Measurements from ENCODE around the gene HNRNPAB.

The HNRNPAB gene

DNA sequence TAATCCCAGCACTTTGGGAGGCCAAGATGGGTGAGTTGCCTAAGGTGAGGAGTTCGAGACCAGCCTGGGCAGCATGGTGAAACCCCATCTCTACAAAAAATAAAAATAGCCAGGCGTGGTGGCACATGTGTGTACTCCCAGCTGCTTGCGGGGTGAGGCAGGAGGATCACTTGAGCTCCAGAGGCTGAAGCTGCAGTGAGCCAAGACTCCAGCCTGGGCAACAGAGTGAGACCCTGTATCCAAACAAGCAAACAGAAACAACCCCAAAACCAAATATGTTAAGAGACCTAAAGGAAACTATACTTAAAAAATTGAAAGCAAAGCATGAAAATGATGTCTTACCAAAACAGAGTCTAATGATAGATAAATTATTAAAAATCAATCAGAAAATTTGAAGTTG, 12.4 kb downstream of the HNRNPAB start:
- TF ChIP-seq, protein P1, sequence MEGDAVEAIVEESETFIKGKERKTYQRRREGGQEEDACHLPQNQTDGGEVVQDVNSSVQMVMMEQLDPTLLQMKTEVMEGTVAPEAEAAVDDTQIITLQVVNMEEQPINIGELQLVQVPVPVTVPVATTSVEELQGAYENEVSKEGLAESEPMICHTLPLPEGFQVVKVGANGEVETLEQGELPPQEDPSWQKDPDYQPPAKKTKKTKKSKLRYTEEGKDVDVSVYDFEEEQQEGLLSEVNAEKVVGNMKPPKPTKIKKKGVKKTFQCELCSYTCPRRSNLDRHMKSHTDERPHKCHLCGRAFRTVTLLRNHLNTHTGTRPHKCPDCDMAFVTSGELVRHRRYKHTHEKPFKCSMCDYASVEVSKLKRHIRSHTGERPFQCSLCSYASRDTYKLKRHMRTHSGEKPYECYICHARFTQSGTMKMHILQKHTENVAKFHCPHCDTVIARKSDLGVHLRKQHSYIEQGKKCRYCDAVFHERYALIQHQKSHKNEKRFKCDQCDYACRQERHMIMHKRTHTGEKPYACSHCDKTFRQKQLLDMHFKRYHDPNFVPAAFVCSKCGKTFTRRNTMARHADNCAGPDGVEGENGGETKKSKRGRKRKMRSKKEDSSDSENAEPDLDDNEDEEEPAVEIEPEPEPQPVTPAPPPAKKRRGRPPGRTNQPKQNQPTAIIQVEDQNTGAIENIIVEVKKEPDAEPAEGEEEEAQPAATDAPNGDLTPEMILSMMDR (IDR thresholded peaks at IDR 0.05; ENCODE audit: borderline replicate concordance, insufficient read depth, low read depth, low read length), result no peak
- no peak overlapping the region for H3K4me3 ChIP-seq (ENCODE audit: low read depth, low read length)

DNA sequence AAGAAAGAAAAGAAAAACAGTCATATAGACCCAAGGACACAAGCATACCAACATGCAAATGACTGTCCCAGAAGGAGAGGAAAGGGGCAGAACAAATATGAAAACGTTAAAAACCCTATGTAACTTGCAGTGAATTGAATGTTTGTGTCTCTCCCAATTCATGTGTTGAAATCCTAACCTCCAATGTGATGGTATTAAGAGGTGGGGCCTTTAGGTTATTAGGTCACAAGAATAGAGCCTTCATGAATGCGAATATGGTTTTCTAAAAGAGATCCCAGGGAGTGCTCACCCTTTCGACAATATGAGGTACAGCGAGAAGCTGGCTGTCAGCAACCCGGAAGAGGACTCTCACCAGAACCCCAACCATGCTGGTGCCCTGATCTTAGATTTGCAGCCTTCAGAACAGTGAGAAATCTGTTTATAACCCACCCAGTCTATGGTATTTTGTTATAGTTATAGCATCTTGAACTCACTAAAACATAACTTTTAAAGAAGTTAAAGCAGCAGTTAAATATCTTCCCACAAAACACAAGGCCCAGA, 14.0 kb downstream of the HNRNPAB start:
- H3K4me3 ChIP-seq (ENCODE audit: low read depth, low read length), result no peak overlapping the region
- TF ChIP-seq, protein P1 (IDR thresholded peaks at IDR 0.05; ENCODE audit: borderline replicate concordance, insufficient read depth, low read depth, low read length), result no peak

DNA sequence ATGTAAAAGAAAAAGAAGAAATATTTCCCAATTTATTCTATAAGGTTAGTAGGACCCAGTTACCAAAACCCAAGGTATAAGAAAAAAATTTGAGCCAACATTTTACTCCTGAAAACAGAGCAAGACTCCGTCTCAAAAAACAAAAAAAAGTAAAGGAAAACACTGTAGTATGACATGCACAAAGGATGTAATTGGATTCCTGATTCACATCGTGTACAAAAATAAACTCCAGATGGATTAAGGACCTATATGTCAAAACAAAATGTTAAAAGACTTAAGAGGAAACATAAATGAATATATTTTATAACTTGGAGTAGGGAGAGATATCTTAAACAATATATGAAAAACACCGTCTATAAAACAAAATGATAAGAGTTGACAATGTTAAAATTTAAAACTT, 14.5 kb downstream of the HNRNPAB start:
- H3K4me3 ChIP-seq (ENCODE audit: low read depth, low read length), result no peak overlapping the region
- TF ChIP-seq, protein P1 (IDR thresholded peaks at IDR 0.05; ENCODE audit: borderline replicate concordance, insufficient read depth, low read depth, low read length), result no peak

DNA sequence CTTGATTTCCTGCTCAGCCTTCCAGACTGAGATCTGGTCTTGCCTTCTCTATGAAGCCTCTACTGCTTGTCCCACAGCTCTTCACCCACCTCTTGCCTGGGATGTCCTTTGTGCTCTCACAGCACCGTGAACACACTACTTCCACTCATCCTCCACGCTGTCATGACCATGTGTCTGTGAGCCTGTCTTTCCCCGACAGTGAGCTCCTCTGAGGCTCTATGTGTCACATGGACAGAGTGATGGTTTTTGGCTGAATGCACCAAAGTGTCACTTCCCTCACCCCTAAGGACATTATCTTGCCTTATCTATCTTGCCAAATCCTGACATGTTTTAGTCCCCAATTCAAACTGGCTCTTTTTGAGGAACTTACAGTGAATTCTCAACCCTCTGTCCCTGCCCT, 16.9 kb downstream of the HNRNPAB start:
- H3K4me3 ChIP-seq (ENCODE audit: low read depth, low read length), result no peak overlapping the region
- TF ChIP-seq, protein P1 (IDR thresholded peaks at IDR 0.05; ENCODE audit: borderline replicate concordance, insufficient read depth, low read depth, low read length), result no peak

DNA sequence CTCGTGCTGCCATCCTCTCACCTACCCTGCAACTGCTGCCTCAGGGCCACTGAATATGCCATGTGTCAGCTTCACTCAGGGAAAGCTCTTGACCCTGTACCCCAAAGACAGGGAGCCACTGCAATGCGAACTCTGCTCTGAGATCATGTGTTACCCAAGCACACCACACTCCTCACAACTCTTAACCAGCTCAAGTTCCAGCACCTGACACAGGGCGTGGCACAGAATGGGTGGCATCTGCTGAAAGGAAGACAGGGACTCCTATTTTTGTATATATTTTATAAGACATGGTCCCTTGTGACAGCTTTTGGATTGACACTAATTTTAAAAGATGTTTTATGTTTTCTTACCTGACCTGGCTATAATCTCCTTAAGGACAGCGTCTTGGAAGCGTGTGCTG, 17.5 kb downstream of the HNRNPAB start:
- TF ChIP-seq, protein P1 (IDR thresholded peaks at IDR 0.05; ENCODE audit: borderline replicate concordance, insufficient read depth, low read depth, low read length), result no peak
- H3K4me3 ChIP-seq (ENCODE audit: low read depth, low read length), result no peak overlapping the region

DNA sequence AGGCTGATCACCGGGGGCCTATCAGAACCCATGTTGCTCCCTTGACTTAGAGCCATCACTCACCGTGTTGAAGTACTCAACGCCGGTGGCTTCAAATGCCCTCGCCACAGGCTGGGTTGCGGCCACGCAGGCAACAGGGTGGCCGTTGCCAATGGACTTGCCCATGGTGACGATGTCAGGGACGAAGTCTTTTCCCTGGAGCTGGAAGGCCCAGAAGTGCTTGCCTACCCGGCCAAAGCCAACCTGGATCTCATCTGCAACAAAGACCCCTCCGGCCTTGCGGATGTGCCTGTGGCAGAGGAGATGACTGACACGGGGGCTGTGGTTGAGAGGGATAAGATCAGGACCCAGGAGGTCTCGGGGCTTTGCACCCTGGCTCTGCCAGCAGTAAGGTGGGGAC, 18.0 kb downstream of the HNRNPAB start:
- H3K4me3 ChIP-seq (ENCODE audit: low read depth, low read length), result no peak overlapping the region
- TF ChIP-seq, protein P1 (IDR thresholded peaks at IDR 0.05; ENCODE audit: borderline replicate concordance, insufficient read depth, low read depth, low read length), result no peak

DNA sequence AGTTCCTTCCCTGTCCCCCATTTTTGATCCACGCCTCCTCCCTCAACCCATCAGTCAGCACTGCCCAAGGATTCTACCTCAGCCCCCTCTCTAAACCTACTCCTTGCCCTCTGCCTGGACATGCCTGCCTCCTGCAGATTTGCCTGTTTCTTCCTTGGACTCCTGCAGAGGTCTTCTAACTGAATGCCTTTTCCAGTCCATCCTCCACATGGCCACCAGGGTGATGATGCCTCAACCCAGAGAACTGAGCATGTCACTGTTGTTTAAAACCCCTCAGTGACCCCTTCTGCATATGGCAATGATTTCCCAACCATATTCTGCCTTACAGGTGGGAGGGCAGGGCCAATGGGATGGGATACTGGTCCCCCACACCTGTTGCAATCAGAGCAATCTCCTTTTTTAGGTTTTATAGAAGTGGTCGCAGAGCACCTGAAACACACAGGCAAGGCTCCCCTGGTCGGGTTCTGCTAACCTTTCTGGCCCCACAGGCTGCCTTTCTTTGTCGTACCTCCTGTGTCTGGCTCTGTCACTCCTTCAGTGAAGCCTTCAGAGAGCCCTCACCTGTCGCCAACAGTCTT, 19.0 kb downstream of the HNRNPAB start:
- TF ChIP-seq, protein P1 (IDR thresholded peaks at IDR 0.05; ENCODE audit: borderline replicate concordance, insufficient read depth, low read depth, low read length), result no peak
- no peak overlapping the region for H3K4me3 ChIP-seq (ENCODE audit: low read depth, low read length)
